SK-N-MC (cell line): ENCODE data around the gene UBL4A.

Experiments used
- DNase-seq: peaks from one replicate; pipeline ENCODE4 v3.0.0-alpha.2; 2011; ENCODE audit warnings: low read depth, low spot score
- H3K27ac ChIP-seq: fragments of 200-600 bp; sonication (generic); 2 replicates; pipeline ENCODE4 v1.5.1; 2016; ENCODE audit warnings: mixed run types
- H3K36me3 ChIP-seq: fragments of 200-600 bp; sonication (generic); 2 replicates; pipeline ENCODE4 v1.6.1; 2017; ENCODE audit warnings: antibody characterized with exemption, low read length, mixed read lengths; ENCODE audit not compliant: insufficient read depth
- H3K4me3 ChIP-seq: fragments of 200-600 bp; sonication (generic); 2 replicates; pipeline ENCODE4 v1.5.1; 2016
- H3K9ac ChIP-seq: fragments of 200-600 bp; sonication (generic); 2 replicates; pipeline ENCODE4 v1.8.0; 2017; ENCODE audit warnings: mixed run types, mixed read lengths; ENCODE audit not compliant: insufficient read length
- H3K9me3 ChIP-seq: fragments of 200-600 bp; sonication (generic); 2 replicates; pipeline ENCODE4 v1.6.1; 2017; ENCODE audit warnings: low read depth, mild to moderate bottlenecking, antibody characterized with exemption, low read length, moderate library complexity, mixed read lengths
- EZH2 ChIP-seq: fragments of 200-600 bp; sonication (generic); IDR thresholded peaks from one replicate; pipeline ENCODE4 v1.6.1; 2017; ENCODE audit warnings: antibody characterized with exemption
- FOXP2 ChIP-seq: optimal IDR thresholded peaks from 2 replicates; pipeline ENCODE3; 2011; ENCODE audit warnings: mild to moderate bottlenecking, moderate library complexity; ENCODE audit not compliant: insufficient read depth; ENCODE audit errors: extremely low read length, control extremely low read depth
- POLR2AphosphoS5 ChIP-seq: IDR thresholded peaks from 2 replicates; pipeline ENCODE4 v1.6.1; 2012; ENCODE audit warnings: mild to moderate bottlenecking, low read depth, low read length, borderline replicate concordance

Gene UBL4A

GRCh38 chrX:154495472-154495922 is 9.1 kb upstream of the UBL4A start:
- TF ChIP-seq EZH2 (no peak), POLR2AphosphoS5 (no peak), FOXP2 (no peak)
- DNase-seq, result no peak
- no peak overlapping the region for H3K4me3 ChIP-seq
- no peaks in the 10 kb centered on the region for H3K9me3 ChIP-seq
- no peaks in the 10 kb centered on the region for H3K36me3 ChIP-seq
- no peak overlapping the region for H3K27ac ChIP-seq
- no peak overlapping the region for H3K9ac ChIP-seq

GRCh38 chrX:154494715-154495114 is 8.3 kb upstream of the UBL4A start:
- Histone ChIP-seq H3K9ac (no peak overlapping the region), H3K9me3 (no peaks in the 10 kb centered on the region), H3K27ac (no peak overlapping the region), H3K36me3 (no peaks in the 10 kb centered on the region), H3K4me3 (no peak overlapping the region)
- no peak for TF ChIP-seq FOXP2
- DNase-seq, result no peak

GRCh38 chrX:154490414-154491083 is 4.1 kb upstream of the UBL4A start, which contains the start of gene SLC10A3:
SLC10A3 (minus strand) TSS chrX:154490629; CDS start chrX:154488940, 1,689 bp downstream.
- TF ChIP-seq EZH2 (no peak), POLR2AphosphoS5 (peak; percentile 72; the same call in 1 of the 2 replicates)
- Histone ChIP-seq H3K9ac (peak within 1 kb of the TSS; percentile 77), H3K36me3 (no peaks in the 10 kb centered on the region; the same call in 1 of the 2 replicates), H3K27ac (peak within 1 kb of the TSS; percentile 64; the same call in 1 of the 2 replicates), H3K4me3 (peak within 1 kb of the TSS; percentile 79), H3K9me3 (no peaks in the 10 kb centered on the region)
- DNase-seq, result peak; percentile 22

- H3K9me3 ChIP-seq, result no peaks in the 10 kb centered on the region
- H3K4me3 ChIP-seq, result peak overlapping the region; percentile 79
- no peak for TF ChIP-seq FOXP2
- TF ChIP-seq EZH2, result no peak
- TF ChIP-seq POLR2AphosphoS5, result no peak
- H3K36me3 ChIP-seq, result peaks cover 2% of the 10 kb centered on the region; the same call in 1 of the 2 replicates
- H3K27ac ChIP-seq, result no peak overlapping the region
- H3K9ac ChIP-seq, result peak overlapping the region; percentile 65
- DNase-seq, result no peak
Measured at GRCh38 chrX:154490021-154490413, 3.6 kb upstream of the UBL4A start.

GRCh38 chrX:154489182-154489581 is 2.8 kb upstream of the UBL4A start:
- Histone ChIP-seq H3K36me3 (peaks cover 7% of the 10 kb centered on the region; the same call in 1 of the 2 replicates), H3K4me3 (peak overlapping the region; percentile 79), H3K9me3 (no peaks in the 10 kb centered on the region), H3K27ac (no peak overlapping the region), H3K9ac (no peak overlapping the region)
- TF ChIP-seq EZH2, result no peak
- no peak for TF ChIP-seq POLR2AphosphoS5
- no peak for TF ChIP-seq FOXP2
- DNase-seq, result no peak

- Histone ChIP-seq H3K27ac (no peak overlapping the region), H3K4me3 (no peak overlapping the region), H3K36me3 (peaks cover 7% of the 10 kb centered on the region; the same call in 1 of the 2 replicates), H3K9me3 (no peaks in the 10 kb centered on the region), H3K9ac (no peak overlapping the region)
- no peak for DNase-seq
- TF ChIP-seq FOXP2 (no peak), EZH2 (no peak), POLR2AphosphoS5 (no peak)
Measured at GRCh38 chrX:154488336-154489075, 2.1 kb upstream of the UBL4A start.

GRCh38 chrX:154487518-154488290 is 1.3 kb upstream of the UBL4A start:
- H3K9ac ChIP-seq, result no peak overlapping the region
- H3K9me3 ChIP-seq, result no peaks in the 10 kb centered on the region
- peaks cover 7% of the 10 kb centered on the region; the same call in 1 of the 2 replicates for H3K36me3 ChIP-seq
- no peak for DNase-seq
- H3K4me3 ChIP-seq, result no peak overlapping the region
- no peak overlapping the region for H3K27ac ChIP-seq
- TF ChIP-seq POLR2AphosphoS5 (no peak), EZH2 (no peak), FOXP2 (no peak)

GRCh38 chrX:154486052-154486395 is 391 bp downstream of the UBL4A start:
- DNase-seq, result no peak
- no peak for TF ChIP-seq FOXP2
- H3K9me3 ChIP-seq, result no peaks in the 10 kb centered on the region
- H3K27ac ChIP-seq, result no peak overlapping the region
- H3K36me3 ChIP-seq, result peaks cover 7% of the 10 kb centered on the region; the same call in 1 of the 2 replicates
- H3K4me3 ChIP-seq, result peak overlapping the region; percentile 77
- H3K9ac ChIP-seq, result peak overlapping the region; percentile 66
